D341Med (cell line): ENCODE results near the gene DHX35.

Experiments
- DNase-seq: peaks from one replicate; pipeline ENCODE4 v3.0.0; 2012; ENCODE audit warnings: low spot score

The DHX35 gene, protein sequence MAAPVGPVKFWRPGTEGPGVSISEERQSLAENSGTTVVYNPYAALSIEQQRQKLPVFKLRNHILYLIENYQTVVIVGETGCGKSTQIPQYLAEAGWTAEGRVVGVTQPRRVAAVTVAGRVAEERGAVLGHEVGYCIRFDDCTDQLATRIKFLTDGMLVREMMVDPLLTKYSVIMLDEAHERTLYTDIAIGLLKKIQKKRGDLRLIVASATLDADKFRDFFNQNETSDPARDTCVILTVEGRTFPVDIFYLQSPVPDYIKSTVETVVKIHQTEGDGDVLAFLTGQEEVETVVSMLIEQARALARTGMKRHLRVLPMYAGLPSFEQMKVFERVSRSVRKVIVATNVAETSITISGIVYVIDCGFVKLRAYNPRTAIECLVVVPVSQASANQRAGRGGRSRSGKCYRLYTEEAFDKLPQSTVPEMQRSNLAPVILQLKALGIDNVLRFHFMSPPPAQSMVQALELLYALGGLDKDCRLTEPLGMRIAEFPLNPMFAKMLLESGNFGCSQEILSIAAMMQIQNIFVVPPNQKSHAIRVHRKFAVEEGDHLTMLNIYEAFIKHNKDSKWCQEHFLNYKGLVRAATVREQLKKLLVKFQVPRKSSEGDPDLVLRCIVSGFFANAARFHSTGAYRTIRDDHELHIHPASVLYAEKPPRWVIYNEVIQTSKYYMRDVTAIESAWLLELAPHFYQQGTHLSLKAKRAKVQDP

DNA sequence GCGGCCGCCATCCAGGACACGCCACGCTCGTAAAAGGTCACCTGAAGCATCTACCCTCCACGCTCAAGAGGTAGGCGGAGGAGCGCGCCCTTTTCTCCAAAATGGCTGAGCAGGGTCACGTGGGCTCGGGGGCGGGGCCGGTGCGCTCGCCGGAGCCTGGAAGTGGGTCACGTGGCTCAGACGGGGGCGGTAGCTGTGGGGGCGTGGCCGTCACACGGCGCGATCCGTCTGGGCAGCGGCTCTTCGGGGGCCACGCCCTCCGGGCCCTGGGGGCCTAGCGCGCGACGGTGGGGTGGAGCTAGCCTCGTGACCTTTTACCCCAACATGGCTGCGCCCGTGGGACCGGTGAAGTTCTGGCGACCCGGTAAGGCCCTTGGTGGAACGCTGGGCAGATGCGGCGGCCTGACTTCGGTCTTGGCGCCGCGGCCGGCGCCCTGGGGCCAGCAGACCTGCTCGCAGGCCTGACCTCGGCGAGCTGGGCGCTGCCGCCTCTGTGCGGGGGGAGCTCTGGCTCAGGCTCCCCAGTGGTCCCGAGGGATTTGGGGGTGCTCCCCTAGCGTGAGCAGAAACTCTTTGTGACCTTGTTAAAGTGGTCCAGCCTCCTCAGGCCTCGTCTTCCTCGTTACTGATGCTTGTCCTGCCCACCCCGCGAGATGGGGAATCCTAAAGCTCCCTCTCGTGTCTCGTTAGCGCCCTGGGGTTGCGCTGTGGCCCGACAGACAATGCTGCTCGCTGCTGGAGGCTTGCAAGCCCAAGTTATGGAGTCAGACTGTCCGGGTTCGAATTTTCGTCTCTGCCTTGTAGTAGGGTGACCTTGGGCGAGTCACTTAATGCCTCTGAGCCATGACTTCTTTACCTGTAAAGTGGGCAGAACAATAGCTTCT is at the start of gene DHX35:
DHX35 (plus strand) TSS at position 301 of the 884 bp plus-strand sequence; CDS start at position 325, 24 bp downstream.
- DNase-seq = peak; percentile 100

DNA sequence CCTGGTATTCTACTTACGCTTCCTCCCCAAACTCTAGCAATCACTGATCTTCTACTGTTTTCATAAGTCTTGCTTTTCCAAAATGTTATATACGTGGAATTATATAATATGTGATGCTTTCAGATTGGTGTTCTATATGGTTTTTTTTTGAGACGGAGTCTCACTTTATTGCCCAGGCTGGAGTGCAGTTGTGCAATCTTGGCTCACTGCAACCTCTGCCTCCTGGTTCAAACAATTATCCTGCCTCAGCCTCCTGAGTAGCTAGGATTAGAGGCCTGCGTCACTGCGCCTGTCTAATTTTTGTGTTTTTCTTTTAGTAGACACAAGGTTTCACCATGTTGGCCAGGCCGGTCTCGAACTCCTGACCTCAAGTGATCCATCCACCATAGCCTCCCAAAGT is 46.8 kb upstream of the DHX35 start:
- no peak for DNase-seq

GRCh38 chr20:38917657-38918056 is 44.5 kb upstream of the DHX35 start:
- DNase-seq = no peak

DNA sequence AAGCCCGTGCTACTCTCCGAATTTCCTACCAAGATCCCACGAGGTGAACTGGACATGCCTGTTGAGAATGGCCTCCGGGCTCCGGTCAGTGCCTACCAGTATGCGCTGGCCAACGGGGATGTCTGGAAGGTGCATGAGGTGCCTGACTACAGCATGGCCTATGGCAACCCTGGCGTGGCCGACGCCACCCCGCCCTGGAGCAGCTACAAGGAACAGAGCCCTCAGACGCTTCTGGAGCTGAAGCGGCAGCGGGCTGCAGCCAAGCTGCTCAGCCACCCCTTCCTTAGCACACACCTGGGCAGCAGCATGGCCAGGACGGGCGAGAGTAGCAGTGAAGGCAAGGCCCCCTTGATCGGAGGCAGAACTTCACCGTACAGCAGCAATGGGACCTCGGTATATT is 44.0 kb upstream of the DHX35 start:
- DNase-seq = no peak

DNA sequence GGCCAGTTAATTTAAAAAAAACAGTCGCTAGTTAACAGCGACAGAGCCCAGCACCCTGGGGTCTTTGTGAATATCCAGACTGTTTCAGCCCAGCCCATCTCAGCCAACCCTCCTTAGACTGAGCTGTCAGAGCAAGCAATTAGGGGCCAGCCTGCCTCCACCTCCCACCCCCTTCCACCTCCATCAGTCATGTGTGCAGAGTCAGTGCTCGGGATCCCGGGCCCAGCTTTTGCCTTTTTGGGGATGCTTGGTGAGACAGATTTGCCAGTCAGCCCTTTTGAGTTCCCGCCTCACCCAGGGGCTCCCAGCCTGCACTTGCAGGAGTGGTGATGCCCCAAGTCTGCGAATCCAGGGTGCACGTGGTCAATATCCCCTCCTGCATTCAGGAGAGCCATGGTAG is 42.5 kb upstream of the DHX35 start:
- DNase-seq = no peak

- DNase-seq = no peak
Measured at GRCh38 chr20:38920411-38920810, 41.7 kb upstream of the DHX35 start.

DNA sequence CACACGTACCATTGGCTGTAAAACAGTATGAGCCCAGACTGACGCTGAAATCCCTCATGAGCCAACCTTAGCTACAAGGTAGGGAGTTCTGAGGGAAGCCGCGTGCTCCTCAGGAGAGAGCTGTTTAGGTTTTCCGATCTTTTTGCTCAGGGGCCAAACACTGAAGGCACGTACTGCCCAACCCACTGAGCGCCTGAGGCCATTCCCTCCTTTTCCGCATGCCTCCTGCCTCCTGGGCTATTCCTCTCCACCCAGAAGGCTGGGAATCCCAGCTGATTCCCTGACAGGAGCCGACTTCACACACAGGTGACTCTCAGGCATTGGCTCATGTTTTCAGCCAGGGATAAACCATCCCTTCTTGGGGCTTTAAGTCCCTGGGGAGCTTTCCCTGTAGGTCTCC is 41.3 kb upstream of the DHX35 start:
- DNase-seq = no peak

GRCh38 chr20:38924718-38925117 is 37.4 kb upstream of the DHX35 start:
- DNase-seq = no peak

DNA sequence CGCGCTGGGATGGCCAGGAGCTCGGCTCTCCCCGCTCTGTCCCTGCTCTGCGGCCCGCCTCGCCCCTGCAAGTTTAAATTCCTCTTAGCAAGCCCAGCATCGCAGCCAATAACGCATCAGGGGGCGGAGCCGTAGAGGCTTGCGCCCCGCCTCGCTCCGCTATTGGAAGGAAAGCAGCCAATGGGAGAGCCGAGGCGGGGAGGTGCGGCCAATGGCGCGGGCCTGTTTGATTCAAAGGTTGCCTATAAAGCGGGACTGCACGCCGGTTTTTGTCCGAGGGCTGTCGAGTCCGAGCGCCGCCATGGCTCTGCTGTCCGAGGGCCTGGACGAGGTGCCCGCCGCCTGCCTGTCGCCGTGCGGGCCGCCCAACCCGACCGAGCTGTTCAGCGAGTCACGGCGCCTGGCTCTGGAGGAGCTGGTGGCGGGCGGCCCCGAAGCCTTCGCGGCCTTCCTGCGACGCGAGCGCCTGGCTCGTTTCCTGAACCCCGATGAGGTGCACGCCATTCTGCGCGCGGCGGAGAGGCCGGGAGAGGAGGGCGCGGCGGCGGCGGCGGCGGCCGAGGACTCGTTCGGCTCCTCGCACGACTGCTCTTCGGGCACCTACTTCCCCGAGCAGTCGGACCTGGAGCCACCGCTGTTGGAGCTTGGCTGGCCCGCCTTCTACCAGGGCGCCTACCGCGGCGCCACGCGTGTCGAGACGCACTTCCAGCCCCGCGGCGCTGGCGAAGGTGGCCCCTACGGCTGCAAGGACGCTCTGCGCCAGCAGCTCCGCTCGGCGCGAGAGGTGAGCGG is 35.8 kb upstream of the DHX35 start, which contains the start of gene FAM83D:
FAM83D (plus strand) TSS at position 276 of the 792 bp plus-strand sequence; CDS start at position 302, 26 bp downstream.
- peak; percentile 99 for DNase-seq

- no peak for DNase-seq
Measured at GRCh38 chr20:38926934-38927616, 35.1 kb upstream of the DHX35 start.

DNA sequence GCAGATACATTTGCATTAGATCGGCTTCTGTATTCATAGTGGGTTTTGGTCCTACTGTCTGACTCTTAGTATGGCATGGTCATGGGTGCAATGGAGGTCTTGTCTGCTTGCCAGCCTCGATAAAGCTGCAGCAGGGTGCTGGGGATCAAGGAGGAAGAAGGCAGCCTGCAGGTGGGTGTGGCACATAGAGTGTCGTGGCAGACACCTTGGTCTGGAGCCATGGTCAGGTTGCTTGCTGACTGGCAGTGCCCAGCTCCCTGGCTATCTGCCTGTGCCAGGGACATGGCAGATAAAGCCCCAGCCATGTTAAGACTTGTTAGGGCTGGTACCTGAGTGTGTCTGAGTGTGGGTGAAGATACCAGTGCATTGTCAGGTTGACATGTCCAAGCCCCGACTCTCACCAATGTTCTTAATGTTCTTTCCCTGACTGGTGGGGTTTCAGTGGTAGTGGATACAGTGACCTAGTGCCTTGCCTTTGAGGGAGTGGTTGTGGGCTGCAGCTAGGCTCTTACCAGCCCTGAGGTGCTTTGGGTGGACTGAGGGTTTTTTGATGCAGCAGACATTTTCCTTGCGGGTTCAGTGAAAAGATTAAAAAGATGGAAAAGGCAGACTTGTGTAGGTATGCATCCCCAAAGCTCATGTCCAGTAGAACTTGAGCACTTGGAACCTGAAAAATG is 34.1 kb upstream of the DHX35 start:
- no peak for DNase-seq

GRCh38 chr20:38930242-38930569 is 31.9 kb upstream of the DHX35 start:
- DNase-seq = no peak

DNA sequence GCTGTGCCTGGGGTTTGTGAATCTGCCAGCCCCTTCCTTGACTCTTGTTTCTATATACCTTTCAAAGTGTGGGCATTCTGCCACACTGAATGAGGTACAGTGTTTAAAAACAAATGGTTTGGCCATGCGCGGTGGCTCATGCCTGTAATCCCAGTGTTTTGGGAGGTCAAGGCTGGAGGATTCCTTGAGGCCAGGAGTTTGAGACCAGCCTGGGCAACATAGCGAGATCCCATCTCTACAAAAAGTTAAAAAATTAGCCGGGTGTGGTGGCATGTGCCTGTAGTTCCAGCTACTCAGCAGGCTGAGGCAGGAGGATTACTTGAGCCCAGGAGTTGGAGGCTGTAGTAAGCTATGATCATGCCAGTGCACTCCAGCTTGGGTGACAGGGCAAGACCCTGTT is 30.2 kb upstream of the DHX35 start:
- DNase-seq = no peak

DNA sequence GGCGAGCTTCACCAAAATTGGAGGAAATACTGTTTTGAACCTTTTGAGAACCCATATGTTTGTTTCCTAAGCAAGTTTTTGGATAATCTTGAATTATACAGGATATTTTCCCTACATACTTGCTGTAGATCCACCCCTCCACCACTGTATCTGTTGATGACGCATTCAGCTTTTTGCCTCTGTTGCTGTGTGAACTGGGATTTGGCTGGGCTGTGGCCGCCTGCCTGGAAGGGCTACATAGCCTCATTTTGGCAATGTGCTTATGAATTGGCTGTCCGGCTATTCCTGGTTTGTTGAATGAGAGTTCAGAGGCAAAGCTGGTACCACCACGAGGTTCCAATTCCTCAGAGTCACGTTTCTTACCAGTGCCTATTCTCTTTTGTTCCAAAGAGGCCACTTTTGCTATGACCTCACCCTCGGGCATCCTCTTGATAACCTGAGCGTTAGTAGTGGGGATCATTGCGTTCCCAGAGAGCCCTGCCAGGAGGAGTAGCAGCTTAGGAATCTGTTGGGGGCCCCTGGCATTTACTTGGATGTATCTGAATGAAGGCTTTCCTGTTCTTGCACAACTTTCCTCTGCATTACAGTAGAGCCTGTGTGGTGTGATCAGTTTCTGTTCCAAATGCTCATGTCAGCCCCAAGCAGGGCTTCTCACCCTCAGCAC is 29.6 kb upstream of the DHX35 start:
- DNase-seq = no peak

GRCh38 chr20:38934530-38934929 is 27.6 kb upstream of the DHX35 start:
- no peak for DNase-seq

DNA sequence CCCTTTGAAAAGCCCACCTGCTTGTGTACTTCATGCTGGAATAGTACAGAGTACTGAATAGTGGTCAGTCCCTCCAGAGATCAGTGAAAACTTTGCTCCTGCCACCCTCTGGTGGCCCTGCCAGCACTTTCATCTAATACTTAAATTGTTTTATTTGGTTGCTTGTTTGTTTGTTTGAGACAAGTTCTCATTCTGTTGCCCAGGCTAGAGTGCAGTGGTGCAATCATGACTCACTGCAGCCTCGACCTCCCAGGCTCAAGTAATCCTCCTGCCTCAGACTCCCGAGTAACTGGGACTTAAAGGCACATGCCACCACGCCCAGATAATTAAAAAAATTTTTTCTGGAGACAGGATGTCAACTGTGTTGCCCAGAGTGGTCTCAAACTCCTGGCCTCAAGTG is 26.9 kb upstream of the DHX35 start:
- DNase-seq = no peak

DNA sequence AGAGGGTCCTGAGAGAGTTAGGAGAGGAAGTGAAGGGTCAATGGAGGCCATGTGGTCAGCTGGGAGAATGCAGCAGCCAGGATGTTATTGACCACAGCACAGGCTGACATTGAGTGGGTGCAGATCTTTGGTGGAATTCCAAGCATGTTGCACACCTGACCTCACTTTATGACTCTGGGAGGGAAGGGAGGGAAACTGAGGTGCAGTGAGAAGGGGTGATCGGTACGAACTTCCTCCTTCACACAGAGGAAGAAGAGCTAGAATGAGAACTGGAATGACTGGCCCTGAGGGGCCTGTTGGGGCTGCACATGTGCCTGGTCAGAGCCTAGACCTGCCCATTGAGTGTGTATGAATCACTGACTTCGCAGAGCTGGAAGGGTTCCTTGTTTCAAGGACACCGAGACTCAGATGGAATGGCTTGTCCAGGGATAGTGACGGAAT is 26.2 kb upstream of the DHX35 start:
- DNase-seq = no peak

- DNase-seq = no peak
Measured at GRCh38 chr20:38937000-38937399, 25.1 kb upstream of the DHX35 start.

DNA sequence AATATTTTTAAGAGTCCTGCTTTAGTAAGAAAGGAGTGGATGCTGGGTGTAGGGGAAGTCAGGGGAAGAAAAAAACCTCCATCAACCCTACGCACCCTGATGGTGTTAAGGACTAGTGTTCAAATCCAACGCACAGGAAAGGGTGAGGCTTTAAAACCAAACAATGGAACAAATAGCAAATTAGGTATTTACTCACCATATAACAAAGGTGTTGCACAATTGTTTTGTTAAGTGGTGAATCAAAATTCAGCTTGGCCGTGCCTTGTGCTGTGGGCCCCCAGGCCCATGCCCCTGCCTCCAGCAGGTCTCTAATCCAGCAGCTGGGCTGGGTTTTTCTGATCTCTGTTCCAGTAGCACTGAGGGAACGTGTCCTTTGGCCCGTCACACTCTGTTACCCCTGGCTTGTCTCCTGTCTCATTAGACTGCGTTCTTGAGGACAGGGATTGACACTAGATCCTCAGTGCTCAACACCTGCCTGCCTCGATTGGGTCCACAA is 24.1 kb upstream of the DHX35 start:
- DNase-seq = no peak

GRCh38 chr20:38939686-38940085 is 22.5 kb upstream of the DHX35 start:
- no peak for DNase-seq
